GM18951 (cell line): ENCODE data around the gene RBM6.
A peak's percentile ranks its signal among the peaks of the same experiment; 100 is the strongest.
"Not testable (repeated sequence)": the region's sequence is repeated elsewhere in the genome, so short reads cannot be mapped to it uniquely, and the experiment has no call there.

Source experiments
- POLR2A ChIP-seq: IDR thresholded peaks from 4 replicates; pipeline ENCODE4 v1.6.1; 2011; ENCODE audit warnings: mild to moderate bottlenecking; ENCODE audit not compliant: insufficient read length, insufficient read depth; ENCODE audit errors: extremely low read depth
- in situ Hi-C: fragments of 300-500 bp; cut with MboI; formaldehyde crosslinking; loops from one replicate; pipeline ENCODE4 v1.12.0; 2022; ENCODE audit warnings: low sequenced_read_pairs, mixed read lengths, inconsistent platforms; ENCODE audit not compliant: unreplicated experiment

The RBM6 gene

GRCh38 chr3:50044976-50045375 is 105.0 kb downstream of the RBM6 start:
- in situ Hi-C loops: no loop called here
- no peak for TF ChIP-seq POLR2A

DNA sequence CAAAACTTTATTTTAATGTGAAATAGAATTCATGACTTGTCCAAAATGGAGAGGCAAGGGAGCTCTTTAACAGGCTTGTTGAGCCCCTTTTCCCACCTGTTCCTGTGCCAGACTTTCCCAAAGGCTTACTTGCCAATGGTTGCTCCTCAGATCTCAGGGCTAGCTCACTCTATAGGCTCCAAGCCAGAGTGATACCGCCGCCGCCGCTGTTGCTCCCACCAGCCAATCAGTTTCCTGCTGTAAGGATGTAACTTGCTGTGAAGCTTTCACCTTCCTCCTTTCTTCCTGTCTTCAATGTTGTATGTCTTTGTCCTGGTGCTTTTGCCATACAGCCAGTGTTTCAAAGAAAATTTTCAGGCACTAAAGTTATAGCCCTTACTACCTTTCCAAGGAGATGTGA is 107.5 kb downstream of the RBM6 start:
- TF ChIP-seq POLR2A: no peak
- in situ Hi-C loops: no loop called here

DNA sequence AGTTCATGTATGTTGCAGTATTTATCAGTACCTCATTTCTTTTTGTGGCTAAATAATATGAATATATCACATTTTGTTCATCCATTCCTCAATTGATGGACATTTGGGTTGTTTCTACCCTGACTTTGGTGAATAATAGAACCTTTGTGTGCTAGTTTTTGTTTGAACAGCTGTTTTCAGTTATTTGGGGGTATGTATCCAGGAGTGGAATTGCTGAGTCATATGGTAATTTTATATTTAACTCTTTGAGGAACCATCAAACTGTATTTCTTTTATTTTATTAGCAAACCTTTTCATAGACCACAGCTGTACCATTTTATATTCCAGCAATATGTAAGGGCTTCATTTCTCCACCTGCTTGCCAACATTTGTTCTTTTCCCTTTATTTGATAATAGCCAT is 110.4 kb downstream of the RBM6 start:
- TF ChIP-seq POLR2A: no peak
- in situ Hi-C loops: no loop called here

DNA sequence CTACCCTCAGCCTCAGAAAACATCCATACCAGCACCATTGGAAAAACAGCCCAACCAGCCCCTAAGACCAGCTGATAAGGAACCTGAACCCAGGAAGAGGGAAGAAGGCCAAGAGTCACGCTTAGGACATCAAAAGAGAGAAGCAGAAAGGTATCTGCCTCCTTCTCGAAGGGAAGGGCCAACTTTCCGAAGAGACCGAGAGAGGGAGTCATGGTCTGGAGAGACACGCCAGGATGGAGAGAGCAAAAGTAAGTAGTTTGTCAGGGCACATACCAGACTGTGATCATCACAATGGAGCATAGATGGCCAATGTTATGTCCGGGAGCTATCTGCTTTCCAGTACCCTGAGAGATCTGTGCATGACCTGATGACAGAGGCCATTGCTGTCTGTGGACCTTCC is 117.8 kb downstream of the RBM6 start:
- TF ChIP-seq POLR2A: no peak
- in situ Hi-C loops: no loop called here

- in situ Hi-C loops: no loop called here
These were observed 128.2 kb downstream of the RBM6 start for GRCh38 chr3:50068134-50068533.

GRCh38 chr3:50078091-50078490 is 138.1 kb downstream of the RBM6 start:
- TF ChIP-seq POLR2A: no peak
- in situ Hi-C loops: no loop called here

More at GRCh38 chr3:50068134-50068533, 128.2 kb downstream of the RBM6 start:
- no peak for TF ChIP-seq POLR2A

DNA sequence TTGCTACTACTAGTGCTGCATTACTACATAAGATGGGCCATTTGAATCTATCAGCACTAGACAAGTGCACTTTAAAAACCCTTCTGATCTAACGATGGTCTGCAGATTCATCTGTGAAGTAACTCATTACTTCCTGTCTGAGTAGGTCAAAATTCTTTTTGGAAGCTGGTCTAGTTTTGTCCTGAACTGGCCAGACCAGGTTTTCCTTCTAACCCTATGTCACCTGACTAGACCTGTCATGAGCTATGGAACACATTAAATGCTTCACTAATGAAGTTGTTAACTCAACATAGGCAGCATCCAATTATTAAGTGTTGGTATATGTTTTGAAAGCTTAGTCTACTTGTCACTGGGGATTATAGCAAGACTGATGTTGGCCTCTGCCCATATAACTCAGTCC is 138.7 kb downstream of the RBM6 start:
- in situ Hi-C loops: no loop called here
- no peak for TF ChIP-seq POLR2A

DNA sequence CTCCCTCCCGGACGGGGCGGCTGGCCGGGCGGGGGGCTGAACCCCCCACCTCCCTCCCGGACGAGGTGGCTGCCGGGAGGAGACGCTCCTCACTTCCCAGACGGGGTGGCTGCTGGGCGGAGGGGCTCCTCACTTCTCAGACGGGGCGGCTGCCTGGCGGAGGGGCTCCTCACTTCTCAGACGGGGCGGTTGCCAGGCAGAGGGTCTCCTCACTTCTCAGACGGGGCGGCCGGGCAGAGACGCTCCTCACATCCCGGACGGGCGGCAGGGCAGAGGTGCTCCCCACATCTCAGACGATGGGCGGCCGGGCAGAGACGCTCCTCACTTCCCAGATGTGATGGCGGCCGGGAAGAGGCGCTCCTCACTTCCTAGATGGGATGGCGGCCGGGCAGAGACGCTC is 145.0 kb downstream of the RBM6 start:
- in situ Hi-C loops: not testable (repeated sequence)

GRCh38 chr3:50088725-50089608 is 149.0 kb downstream of the RBM6 start, which contains the start of gene RBM5:
RBM5 (plus strand) TSS chr3:50088919; CDS start chr3:50090435, 1,516 bp downstream.
- in situ Hi-C loops: no loop called here

DNA sequence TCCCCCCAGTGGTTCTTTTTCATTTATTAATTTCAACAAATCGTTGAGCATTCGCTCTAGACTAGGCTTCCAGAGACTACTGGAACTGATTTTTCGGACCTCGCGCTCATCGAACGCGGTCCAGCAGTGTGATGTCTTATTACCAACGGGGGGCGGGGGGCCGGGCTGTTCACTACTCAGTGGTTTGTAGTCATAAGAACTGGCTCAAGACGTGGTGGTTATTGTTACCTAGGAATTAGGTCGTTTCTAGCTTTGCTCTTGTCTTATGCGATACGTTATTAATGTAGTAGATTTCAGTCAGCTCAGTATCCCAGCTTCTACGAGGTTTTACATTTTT is 149.6 kb downstream of the RBM6 start:
- in situ Hi-C loops: no loop called here
- TF ChIP-seq POLR2A: no peak

More at GRCh38 chr3:50088725-50089608, 149.0 kb downstream of the RBM6 start, which contains the start of gene RBM5:
- TF ChIP-seq POLR2A: peak; percentile 78

DNA sequence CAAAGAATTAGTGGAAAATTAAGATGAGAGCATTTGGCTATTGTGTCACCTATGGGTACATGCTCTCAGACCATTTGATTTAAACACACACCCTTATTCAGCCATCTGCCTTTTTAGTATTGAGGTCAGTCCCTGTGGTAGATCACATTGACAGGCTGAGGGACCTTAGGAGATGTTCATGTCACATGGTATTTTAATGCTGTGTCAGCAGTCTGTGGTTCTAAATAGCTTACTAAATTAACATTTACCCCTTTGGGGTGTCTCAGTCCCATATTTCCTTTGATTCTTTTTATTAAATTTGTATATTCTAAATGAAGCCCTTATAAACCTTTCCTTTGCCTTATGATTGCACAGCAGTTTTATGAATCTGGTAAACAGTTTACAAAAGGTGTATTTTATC is 151.0 kb downstream of the RBM6 start:
- in situ Hi-C loops: no loop called here
- TF ChIP-seq POLR2A: no peak

DNA sequence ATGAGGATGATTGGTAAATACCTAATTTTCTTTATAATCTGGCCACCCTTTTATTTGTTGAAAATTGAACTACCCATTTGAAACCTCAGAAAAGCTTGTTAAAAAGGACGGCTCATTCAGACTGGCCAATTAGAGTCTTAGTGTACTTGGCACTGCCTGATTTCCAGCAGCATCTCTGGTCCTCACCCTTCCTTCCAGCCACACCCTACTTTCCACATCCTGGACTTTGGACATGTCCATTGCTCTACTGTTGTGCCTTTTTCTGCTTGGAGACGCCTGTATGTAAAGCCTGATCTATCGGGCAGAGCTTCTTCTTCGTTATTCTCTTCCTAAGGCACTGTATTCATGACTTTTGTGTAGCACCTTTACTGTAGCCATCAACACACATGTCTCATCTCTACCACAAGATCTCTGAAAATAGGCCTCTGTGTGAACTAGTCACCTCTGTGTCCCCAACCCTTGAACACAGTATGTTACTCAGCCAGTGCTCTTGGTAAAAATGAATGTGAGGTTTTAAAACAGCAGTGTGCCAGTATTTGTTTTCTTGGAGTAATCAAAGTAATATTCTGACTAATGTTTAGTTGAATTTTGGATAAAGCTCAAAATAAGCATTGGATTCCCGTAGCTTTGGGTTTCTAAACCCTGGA is 155.5 kb downstream of the RBM6 start:
- in situ Hi-C loops: no loop called here
- TF ChIP-seq POLR2A: no peak

DNA sequence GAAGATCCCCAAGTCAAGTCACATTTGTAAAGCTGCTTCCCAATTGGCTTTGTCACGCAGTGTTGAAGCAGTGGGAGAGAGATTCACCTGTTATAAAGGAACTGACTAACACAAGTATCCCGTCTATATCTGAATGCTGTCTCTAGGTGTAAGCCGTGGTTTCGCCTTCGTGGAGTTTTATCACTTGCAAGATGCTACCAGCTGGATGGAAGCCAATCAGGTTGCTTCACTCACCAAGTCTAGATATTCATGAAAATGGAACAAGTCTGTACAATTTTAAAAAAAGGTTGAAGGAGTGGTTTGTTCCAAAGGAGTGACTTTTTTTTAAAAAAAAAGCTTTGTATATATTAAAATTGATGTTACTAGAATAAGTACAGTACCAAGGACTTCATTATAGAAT is 160.4 kb downstream of the RBM6 start:
- TF ChIP-seq POLR2A: no peak
- in situ Hi-C loops: no loop called here
